Coronary artery (tissue), 2 donors: ENCODE measurements around the gene HPRT1.
A peak's percentile ranks its signal among the peaks of the same experiment; 100 is the strongest.
"Not testable (repeated sequence)": the region's sequence is repeated elsewhere in the genome, so short reads cannot be mapped to it uniquely, and the experiment has no call there.

Experiments used
- DNase-seq: peaks from one replicate; pipeline ENCODE4 v3.0.0-alpha.2; 2017; ENCODE audit warnings: low spot score
- H3K27ac ChIP-seq, 2 donors: fragments of 200-600 bp; sonication (generic); one replicate each; pipeline ENCODE4 v1.5.1; 2016 to 2019
- H3K4me3 ChIP-seq: fragments of 200-600 bp; sonication (generic); 2 replicates; pipeline ENCODE4 v1.5.1; 2016; ENCODE audit warnings: mild to moderate bottlenecking, moderate library complexity
- TF ChIP-seq, protein P1 (sequence below): fragments of 200-600 bp; sonication (generic); IDR thresholded peaks from one replicate; pipeline ENCODE4 v1.5.1; 2019; ENCODE audit warnings: antibody characterized with exemption

Gene HPRT1

GRCh38 chrX:134454506-134454905, 5.5 kb upstream of the HPRT1 start:
- no peak for DNase-seq
- Histone ChIP-seq H3K27ac (no peak overlapping the region), H3K4me3 (no peak overlapping the region)
- TF ChIP-seq, protein P1, sequence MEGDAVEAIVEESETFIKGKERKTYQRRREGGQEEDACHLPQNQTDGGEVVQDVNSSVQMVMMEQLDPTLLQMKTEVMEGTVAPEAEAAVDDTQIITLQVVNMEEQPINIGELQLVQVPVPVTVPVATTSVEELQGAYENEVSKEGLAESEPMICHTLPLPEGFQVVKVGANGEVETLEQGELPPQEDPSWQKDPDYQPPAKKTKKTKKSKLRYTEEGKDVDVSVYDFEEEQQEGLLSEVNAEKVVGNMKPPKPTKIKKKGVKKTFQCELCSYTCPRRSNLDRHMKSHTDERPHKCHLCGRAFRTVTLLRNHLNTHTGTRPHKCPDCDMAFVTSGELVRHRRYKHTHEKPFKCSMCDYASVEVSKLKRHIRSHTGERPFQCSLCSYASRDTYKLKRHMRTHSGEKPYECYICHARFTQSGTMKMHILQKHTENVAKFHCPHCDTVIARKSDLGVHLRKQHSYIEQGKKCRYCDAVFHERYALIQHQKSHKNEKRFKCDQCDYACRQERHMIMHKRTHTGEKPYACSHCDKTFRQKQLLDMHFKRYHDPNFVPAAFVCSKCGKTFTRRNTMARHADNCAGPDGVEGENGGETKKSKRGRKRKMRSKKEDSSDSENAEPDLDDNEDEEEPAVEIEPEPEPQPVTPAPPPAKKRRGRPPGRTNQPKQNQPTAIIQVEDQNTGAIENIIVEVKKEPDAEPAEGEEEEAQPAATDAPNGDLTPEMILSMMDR = no peak

- Histone ChIP-seq H3K4me3 (no peak overlapping the region), H3K27ac (no peak overlapping the region)
- TF ChIP-seq, protein P1 = no peak
- DNase-seq = no peak
Observed at GRCh38 chrX:134457708-134458107, 2.3 kb upstream of the HPRT1 start.

GRCh38 chrX:134459683-134460004, 321 bp upstream of the HPRT1 start:
- no peak for DNase-seq
- Histone ChIP-seq H3K4me3 (peak overlapping the region; percentile 85), H3K27ac (peak overlapping the region; percentile 54 to 86)
- TF ChIP-seq, protein P1 = no peak

- no peak for DNase-seq
- Histone ChIP-seq H3K4me3 (peak overlapping the region; percentile 85), H3K27ac (peak overlapping the region in 1 of 2 donors; percentile 86)
- TF ChIP-seq, protein P1 = no peak
Observed at GRCh38 chrX:134460862-134461220, 876 bp downstream of the HPRT1 start.

GRCh38 chrX:134461437-134461836, 1.5 kb downstream of the HPRT1 start:
- TF ChIP-seq, protein P1 = no peak
- H3K4me3 ChIP-seq = peak overlapping the region; percentile 85

DNA sequence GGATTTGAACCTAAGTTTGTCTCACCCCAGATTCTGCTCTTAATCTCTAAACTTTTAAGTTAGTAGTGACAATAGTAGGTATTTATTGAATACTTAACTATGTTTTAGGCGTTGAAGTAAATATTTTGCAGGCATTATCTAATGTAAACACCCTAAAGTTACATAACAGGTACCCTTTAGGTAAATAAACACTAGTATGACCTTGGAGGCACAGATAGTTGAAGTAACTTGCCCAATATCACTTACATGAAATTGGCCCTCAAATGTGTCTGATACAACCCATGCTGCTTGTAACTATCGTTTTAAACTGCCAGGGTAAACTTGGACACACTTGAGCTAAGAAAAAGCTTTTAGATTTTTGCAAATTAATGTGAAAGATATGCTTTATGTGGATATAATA, 3.0 kb downstream of the HPRT1 start:
- no peak for DNase-seq
- TF ChIP-seq, protein P1 = no peak
- no peak overlapping the region for H3K27ac ChIP-seq

More at GRCh38 chrX:134461437-134461836, 1.5 kb downstream of the HPRT1 start:
- H3K27ac ChIP-seq = no peak overlapping the region
- DNase-seq = no peak

GRCh38 chrX:134464453-134464852, 4.5 kb downstream of the HPRT1 start:
- not testable (repeated sequence) for H3K4me3 ChIP-seq, H3K27ac ChIP-seq, DNase-seq

More for the DNA sequence above, 3.0 kb downstream of the HPRT1 start:
- no peak overlapping the region for H3K4me3 ChIP-seq

DNA sequence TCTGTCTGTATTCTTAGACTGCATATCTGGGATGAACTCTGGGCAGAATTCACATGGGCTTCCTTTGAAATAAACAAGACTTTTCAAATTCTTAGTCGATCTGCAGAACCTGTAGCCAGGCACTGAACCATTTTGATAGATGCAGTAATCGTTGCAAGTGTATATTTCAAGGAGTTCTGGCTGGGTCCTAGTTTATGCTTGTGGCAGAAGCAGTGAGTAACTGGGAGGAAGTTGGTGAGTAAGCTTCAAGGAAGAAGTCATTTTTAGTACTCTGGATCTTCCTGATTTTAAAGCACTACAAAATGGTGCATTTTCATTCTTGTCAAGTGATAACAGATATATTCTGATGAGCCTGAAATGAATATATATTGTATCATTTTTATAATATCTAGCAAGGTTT, 9.5 kb downstream of the HPRT1 start:
- H3K27ac ChIP-seq = no peak overlapping the region
- DNase-seq = no peak
- no peak overlapping the region for H3K4me3 ChIP-seq

More for the DNA sequence above, 9.5 kb downstream of the HPRT1 start:
- TF ChIP-seq, protein P1 = no peak
